Neural cell (in vitro differentiated cells): ENCODE measurements around the gene NOTCH3.

Source experiments
- EP300 ChIP-seq: fragments of 450-650 bp; conservative IDR thresholded peaks from 2 replicates; pipeline ENCODE4 v1.6.1; 2014; ENCODE audit warnings: antibody characterized with exemption, mild to moderate bottlenecking, moderate library complexity; ENCODE audit not compliant: poor library complexity, severe bottlenecking
- EZH2 ChIP-seq: fragments of 200-600, 300-800 bp; shearing (Covaris generic), sonication (generic); IDR thresholded peaks from 2 replicates; pipeline ENCODE4 v1.6.1; 2014; ENCODE audit warnings: antibody characterized with exemption, low read length, borderline replicate concordance, mild to moderate bottlenecking; ENCODE audit not compliant: insufficient read depth, poor library complexity, severe bottlenecking
- MXI1 ChIP-seq: fragments of 450-650 bp; conservative IDR thresholded peaks from 2 replicates; pipeline ENCODE4 v1.6.1; 2014; ENCODE audit warnings: antibody characterized with exemption, mild to moderate bottlenecking; ENCODE audit not compliant: poor library complexity, severe bottlenecking
- POLR2AphosphoS5 ChIP-seq: IDR thresholded peaks from 2 replicates; pipeline ENCODE4 v1.6.1; 2012
- RAD21 ChIP-seq: fragments of 450-650 bp; conservative IDR thresholded peaks from 2 replicates; pipeline ENCODE4 v1.6.1; 2014; ENCODE audit warnings: antibody characterized with exemption, mild to moderate bottlenecking, moderate library complexity
- REST ChIP-seq: IDR thresholded peaks from 2 replicates; pipeline ENCODE4 v1.6.1; 2012; ENCODE audit warnings: borderline replicate concordance
- SMC3 ChIP-seq: fragments of 450-650 bp; conservative IDR thresholded peaks from 2 replicates; pipeline ENCODE4 v1.6.1; 2014; ENCODE audit warnings: antibody characterized with exemption, mild to moderate bottlenecking, moderate library complexity; ENCODE audit not compliant: poor library complexity
- TAF1 ChIP-seq: IDR thresholded peaks from 2 replicates; pipeline ENCODE4 v1.6.1; 2012; ENCODE audit warnings: low read depth
- TF ChIP-seq, protein P1 (sequence below): fragments of 450-650 bp; IDR thresholded peaks from 2 replicates; pipeline ENCODE4 v1.5.1; 2014; ENCODE audit warnings: antibody characterized with exemption, mild to moderate bottlenecking, moderate library complexity; ENCODE audit not compliant: poor library complexity, severe bottlenecking

- TF ChIP-seq, protein P1, sequence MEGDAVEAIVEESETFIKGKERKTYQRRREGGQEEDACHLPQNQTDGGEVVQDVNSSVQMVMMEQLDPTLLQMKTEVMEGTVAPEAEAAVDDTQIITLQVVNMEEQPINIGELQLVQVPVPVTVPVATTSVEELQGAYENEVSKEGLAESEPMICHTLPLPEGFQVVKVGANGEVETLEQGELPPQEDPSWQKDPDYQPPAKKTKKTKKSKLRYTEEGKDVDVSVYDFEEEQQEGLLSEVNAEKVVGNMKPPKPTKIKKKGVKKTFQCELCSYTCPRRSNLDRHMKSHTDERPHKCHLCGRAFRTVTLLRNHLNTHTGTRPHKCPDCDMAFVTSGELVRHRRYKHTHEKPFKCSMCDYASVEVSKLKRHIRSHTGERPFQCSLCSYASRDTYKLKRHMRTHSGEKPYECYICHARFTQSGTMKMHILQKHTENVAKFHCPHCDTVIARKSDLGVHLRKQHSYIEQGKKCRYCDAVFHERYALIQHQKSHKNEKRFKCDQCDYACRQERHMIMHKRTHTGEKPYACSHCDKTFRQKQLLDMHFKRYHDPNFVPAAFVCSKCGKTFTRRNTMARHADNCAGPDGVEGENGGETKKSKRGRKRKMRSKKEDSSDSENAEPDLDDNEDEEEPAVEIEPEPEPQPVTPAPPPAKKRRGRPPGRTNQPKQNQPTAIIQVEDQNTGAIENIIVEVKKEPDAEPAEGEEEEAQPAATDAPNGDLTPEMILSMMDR: no peak
- TF ChIP-seq POLR2AphosphoS5: no peak
- no peak for TF ChIP-seq MXI1
- TF ChIP-seq EZH2: no peak
- no peak for TF ChIP-seq TAF1
- TF ChIP-seq SMC3: no peak
- TF ChIP-seq EP300: no peak
- TF ChIP-seq REST: no peak
- TF ChIP-seq RAD21: no peak
Observed at GRCh38 chr19:15115762-15116615, 84.8 kb downstream of the NOTCH3 start.
